IMR-90 (cell line): Measurements from ENCODE around the gene CASZ1. TPM values are rescaled to one million over a fixed set of nuclear protein-coding genes. Genes with fewer than 3 reads are reported as not detected.
A peak's percentile ranks its signal among the peaks of the same experiment; 100 is the strongest.

Experiments used
- ATAC-seq: fragments of 200-7000 bp; cut with Tn5 transposase; 2 replicates; pipeline ENCODE4 v1.9.1; 2020; ENCODE audit warnings: low read depth, mild to moderate bottlenecking, moderate library complexity
- BruUV-seq: library from RNA; stranded (reverse); fragments of 400-500 nt; replicated peaks from 2 replicates; lab custom pipeline; 2021; lab: Mats Ljungman, UMichigan
- CTCF ChIA-PET: fragments of 300-600 bp; formaldehyde crosslinking; extraction: SDS; loops from one replicate; lab custom pipeline; 2021; ENCODE audit warnings: antibody characterized with exemption; lab: Yijun Ruan, JAX
- POLR2A ChIA-PET: fragments of 300-600 bp; sonication (Branson Sonifier 250); formaldehyde crosslinking; loops from one replicate; lab custom pipeline; 2022; ENCODE audit warnings: antibody characterized with exemption; ENCODE audit not compliant: unreplicated experiment; lab: Charles Lee
- DNase-seq: peaks from one replicate; pipeline ENCODE4 v3.0.0; 2013
- H2AFZ ChIP-seq: replicated peaks from 2 replicates; pipeline ENCODE3; 2013; ENCODE audit warnings: low read length, mild to moderate bottlenecking; ENCODE audit not compliant: poor library complexity
- H2AK5ac ChIP-seq: 2 replicates; pipeline ENCODE4 v1.6.1; 2013; ENCODE audit warnings: low read depth, low read length, inconsistent platforms
- H2AK9ac ChIP-seq: replicated peaks from 2 replicates; pipeline ENCODE3; 2013; ENCODE audit warnings: mild to moderate bottlenecking, low read depth, low read length, moderate library complexity; ENCODE audit not compliant: poor library complexity
- H2BK120ac ChIP-seq: 2 replicates; pipeline ENCODE4 v1.6.1; 2013; ENCODE audit warnings: low read depth, low read length, inconsistent platforms
- H2BK15ac ChIP-seq: 3 replicates; pipeline ENCODE4 v1.6.1; 2013; ENCODE audit warnings: low read depth, low read length, inconsistent platforms
- H2BK20ac ChIP-seq: 2 replicates; pipeline ENCODE4 v1.6.1; 2013; ENCODE audit warnings: low read depth, mild to moderate bottlenecking, inconsistent platforms, low read length, moderate library complexity
- H2BK5ac ChIP-seq: 2 replicates; pipeline ENCODE4 v1.6.1; 2013; ENCODE audit warnings: mild to moderate bottlenecking, low read depth, low read length, inconsistent platforms; ENCODE audit not compliant: poor library complexity, severe bottlenecking
- H3K14ac ChIP-seq: replicated peaks from 2 replicates; pipeline ENCODE4 v1.6.1; 2013; ENCODE audit warnings: low read depth, low read length, inconsistent platforms
- H3K18ac ChIP-seq: 2 replicates; pipeline ENCODE4 v1.6.1; 2013; ENCODE audit warnings: low read depth, low read length, control low read depth
- H3K23ac ChIP-seq: 2 replicates; pipeline ENCODE4 v1.6.1; 2013; ENCODE audit warnings: low read depth, low read length, inconsistent platforms
- H3K27ac ChIP-seq: 2 replicates; pipeline ENCODE4 v1.5.1; 2013; ENCODE audit warnings: mild to moderate bottlenecking, control low read depth, low read length; ENCODE audit not compliant: insufficient read depth
- H3K27me3 ChIP-seq: 2 replicates; pipeline ENCODE4 v1.6.1; 2013; ENCODE audit warnings: low read length; ENCODE audit not compliant: control insufficient read depth, insufficient read depth
- H3K36me3 ChIP-seq: 2 replicates; pipeline ENCODE4 v1.6.1; 2013; ENCODE audit warnings: low read length, mixed read lengths; ENCODE audit not compliant: control insufficient read depth, insufficient read depth
- H3K4ac ChIP-seq: 2 replicates; pipeline ENCODE4 v1.6.1; 2013; ENCODE audit warnings: low read depth, low read length, inconsistent platforms
- H3K4me1 ChIP-seq: 2 replicates; pipeline ENCODE4 v1.6.1; 2013; ENCODE audit warnings: low read length, mixed read lengths; ENCODE audit not compliant: control insufficient read depth, insufficient read depth
- H3K4me2 ChIP-seq: 2 replicates; pipeline ENCODE4 v1.6.1; 2013; ENCODE audit warnings: low read depth, mild to moderate bottlenecking, control low read depth, low read length, moderate library complexity
- H3K4me3 ChIP-seq: 2 replicates; pipeline ENCODE4 v1.5.1; 2013; ENCODE audit warnings: low read depth, mild to moderate bottlenecking, control low read depth, low read length, moderate library complexity; ENCODE audit not compliant: insufficient read depth
- H3K56ac ChIP-seq: 2 replicates; pipeline ENCODE4 v1.6.1; 2013; ENCODE audit warnings: low read length, inconsistent platforms; ENCODE audit not compliant: insufficient read depth; ENCODE audit errors: extremely low read depth
- H3K79me1 ChIP-seq, 2 experiments: 2 replicates each; pipeline ENCODE4 v1.6.1; 2013; ENCODE audit warnings: low read length in 2 of 2, inconsistent platforms in 1 of 2, low read depth in 1 of 2
- H3K9ac ChIP-seq: 2 replicates; pipeline ENCODE4 v1.6.1; 2013; ENCODE audit warnings: low read depth, low read length, control low read depth
- H3K9me1 ChIP-seq: 2 replicates; pipeline ENCODE4 v1.6.1; 2013; ENCODE audit warnings: low read length, inconsistent platforms; ENCODE audit not compliant: insufficient read depth
- H3K9me3 ChIP-seq: 2 replicates; pipeline ENCODE4 v1.6.1; 2013; ENCODE audit warnings: low read length; ENCODE audit not compliant: control insufficient read depth, insufficient read depth
- H4K20me1 ChIP-seq: 2 replicates; pipeline ENCODE4 v1.6.1; 2013; ENCODE audit warnings: low read length, inconsistent platforms; ENCODE audit not compliant: insufficient read depth
- H4K5ac ChIP-seq: 2 replicates; pipeline ENCODE4 v1.6.1; 2013; ENCODE audit warnings: mild to moderate bottlenecking, low read depth, low read length, control low read depth
- H4K8ac ChIP-seq, 2 experiments: 2 replicates each; pipeline ENCODE4 v1.6.1; 2013; ENCODE audit warnings: low read depth in 2 of 2, low read length in 2 of 2, control low read depth in 1 of 2, inconsistent platforms in 1 of 2
- H4K91ac ChIP-seq: 2 replicates; pipeline ENCODE4 v1.6.1; 2013; ENCODE audit warnings: low read depth, low read length, inconsistent platforms; ENCODE audit not compliant: insufficient read depth
- CEBPB ChIP-seq: IDR thresholded peaks from 2 replicates; pipeline ENCODE4 v1.6.1; 2012; ENCODE audit warnings: low read depth, low read length, improper control_type of control experiment
- CTCF ChIP-seq: conservative IDR thresholded peaks from 2 replicates; pipeline ENCODE4 v1.5.1; 2012; ENCODE audit warnings: mild to moderate bottlenecking, low read depth, low read length, improper control_type of control experiment
- ELK1 ChIP-seq: fragments of 150-350 bp; IDR thresholded peaks from 2 replicates; pipeline ENCODE4 v1.6.1; 2016; ENCODE audit warnings: low read depth, mild to moderate bottlenecking, low read length, moderate library complexity, borderline replicate concordance
- FOS ChIP-seq: fragments of 150-350 bp; IDR thresholded peaks from 2 replicates; pipeline ENCODE4 v1.6.1; 2016; ENCODE audit warnings: low read depth, low read length
- MXI1 ChIP-seq: IDR thresholded peaks from 2 replicates; pipeline ENCODE4 v1.6.1; 2012; ENCODE audit warnings: low read depth, mild to moderate bottlenecking, low read length, moderate library complexity, borderline replicate concordance
- POLR2A ChIP-seq: IDR thresholded peaks from 2 replicates; pipeline ENCODE4 v1.6.1; 2012; ENCODE audit warnings: mild to moderate bottlenecking, low read depth, low read length
- RCOR1 ChIP-seq: IDR thresholded peaks from 2 replicates; pipeline ENCODE4 v1.6.1; 2012; ENCODE audit warnings: mild to moderate bottlenecking, low read length, improper control_type of control experiment; ENCODE audit not compliant: insufficient replicate concordance
- USF2 ChIP-seq: fragments of 150-350 bp; IDR thresholded peaks from 2 replicates; pipeline ENCODE4 v1.6.1; 2017; ENCODE audit warnings: mild to moderate bottlenecking, antibody characterized with exemption, low read length, low read depth
- WGBS, 2 experiments: methylation state at CpG; one replicate each; pipeline versions ENCODE4 v1.1.5 to v1.1.7; 2013; ENCODE audit warnings: missing lambda C conversion rate in 2 of 2; ENCODE audit not compliant: insufficient read length in 1 of 2; ENCODE audit errors: extremely low coverage in 2 of 2; 5-methylcytosine and 5-hydroxymethylcytosine counted together
- dilution Hi-C: fragments of 300-500 bp; cut with HindIII; formaldehyde crosslinking; loops from one replicate; pipeline ENCODE4 v1.14.3; 2018; ENCODE audit warnings: low sequenced_read_pairs; ENCODE audit not compliant: unreplicated experiment
- in situ Hi-C: fragments of 300-500 bp; cut with MboI; formaldehyde crosslinking; loops from 3 replicates; pipeline ENCODE4 v1.14.3; 2019; ENCODE audit warnings: low sequenced_read_pairs, inconsistent platforms, mixed read lengths
- intact Hi-C: fragments of 100-400 bp; cut with micrococcal nuclease; formaldehyde crosslinking; loops from 2 replicates; pipeline ENCODE4 v1.10.0; 2022
- polyA plus RNA-seq, 3 experiments: library from polyadenylated mRNA; depleted of rRNA; stranded (reverse); fragments of >200 nt; gene quantifications; 2 replicates each; pipeline ENCODE4 v1.2.3, GENCODE V29; 2012; ENCODE audit warnings: low replicate concordance in 1 of 3
- total RNA-seq: library from RNA; depleted of rRNA; stranded (reverse); fragments of >200 nt; gene quantifications from 2 replicates; pipeline ENCODE4 v1.2.3, GENCODE V29; 2012

The CASZ1 gene
- total and polyA plus RNA-seq, 2 of the 4 experiments (the other 2 are of a cell fraction): 0.18 to 0.24 TPM

GRCh38 chr1:10737651-10738050 is 58.8 kb downstream of the CASZ1 start (continued):
- TF ChIP-seq USF2: no peak

- Histone ChIP-seq H2AK5ac (no peak overlapping the region), H2BK120ac (no peak overlapping the region), H3K14ac (no peak overlapping the region), H3K9me1 (no peaks in the 10 kb centered on the region), H3K23ac (no peak overlapping the region), H3K4me1 (no peaks in the 10 kb centered on the region), H3K9ac (no peak overlapping the region), H3K79me1 (no peaks in the 10 kb centered on the region), H2BK20ac (no peak overlapping the region), H3K36me3 (no peaks in the 10 kb centered on the region), H3K27me3 (peaks cover 55% of the 10 kb centered on the region), H4K91ac (no peak overlapping the region), H3K4me3 (no peak overlapping the region), H4K8ac (no peak overlapping the region), H3K27ac (no peak overlapping the region), H3K9me3 (no peaks in the 10 kb centered on the region), H2BK5ac (no peak overlapping the region), H3K4ac (no peak overlapping the region), H4K20me1 (no peaks in the 10 kb centered on the region), H2AK9ac (no peak overlapping the region), H3K4me2 (no peak overlapping the region), H2BK15ac (no peak overlapping the region), H2AFZ (no peak overlapping the region), H3K18ac (no peak overlapping the region), H4K5ac (no peak overlapping the region), H3K56ac (no peak overlapping the region)
- CTCF ChIA-PET: no interaction called here
- POLR2A ChIA-PET: no interaction called here
- in situ Hi-C loops: no loop called here
- 47% methylated on average over 3 of the region's 27 CpGs; no CpG with 5 or more reads in 1 of the 2 experiments for WGBS, 2 experiments
- DNase-seq (no peak), ATAC-seq (no peak)
- dilution Hi-C loops: no loop called here
- BruUV-seq: no TSS peak
- intact Hi-C loops: no loop called here
- no peak for TF ChIP-seq POLR2A
- no peak for TF ChIP-seq MXI1
- no peak for TF ChIP-seq RCOR1
- no peak for TF ChIP-seq CTCF
- TF ChIP-seq CEBPB: no peak
- peak; percentile 38 for TF ChIP-seq USF2
- no peak for TF ChIP-seq FOS
- TF ChIP-seq ELK1: no peak
These were observed 59.5 kb downstream of the CASZ1 start for GRCh38 chr1:10736634-10737586.
